MV-4-11 (cell line): Measurements from ENCODE around the gene HSD17B3.
"Not testable (repeated sequence)": the region's sequence is repeated elsewhere in the genome, so short reads cannot be mapped to it uniquely, and the experiment has no call there.

ENCODE experiments used
- DNase-seq: peaks from one replicate; lab custom pipeline; 2025; lab: John Stamatoyannopoulos, UW

HSD17B3 gene

DNA sequence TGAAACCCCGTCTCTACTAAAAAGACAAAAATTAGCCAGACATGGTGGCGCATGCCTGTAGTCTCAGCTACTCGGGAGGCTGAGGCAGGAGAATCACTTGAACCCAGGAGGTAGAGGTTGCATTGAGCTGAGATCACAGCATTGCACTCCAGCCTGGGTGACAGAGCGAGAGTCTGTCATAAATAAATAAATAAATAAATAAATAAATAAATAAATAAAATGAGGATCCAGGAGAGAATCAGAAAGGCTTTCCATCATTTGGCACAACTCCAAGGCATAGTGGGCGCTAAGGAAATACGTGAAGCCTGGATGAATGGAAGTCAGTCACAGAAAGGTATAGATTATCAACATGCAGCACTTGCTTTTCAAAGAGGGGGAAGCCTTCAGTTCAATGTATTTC lies 65.6 kb downstream of the HSD17B3 start:
- DNase-seq, result not testable (repeated sequence)

GRCh38 chr9:96232539-96233241 lies 69.3 kb downstream of the HSD17B3 start:
- DNase-seq, result peak; percentile 54

DNA sequence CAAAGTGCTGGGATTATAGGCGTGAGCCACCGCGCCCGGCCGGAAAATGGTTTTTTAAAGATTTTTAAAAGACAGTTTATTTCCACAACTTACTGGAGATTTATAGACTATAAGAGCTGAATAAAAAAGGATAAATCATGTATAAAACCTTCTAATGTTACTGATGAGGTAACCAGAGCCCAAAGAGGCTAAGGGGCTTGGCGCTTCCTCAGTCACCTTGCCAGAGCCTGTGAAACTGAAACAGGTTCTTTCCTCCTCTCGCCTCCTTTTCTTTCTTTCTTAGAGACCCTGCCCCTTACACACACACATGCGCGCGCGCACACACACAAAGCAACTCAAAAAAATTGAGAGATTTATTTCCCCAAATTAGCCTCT lies 69.8 kb downstream of the HSD17B3 start:
- no peak for DNase-seq

DNA sequence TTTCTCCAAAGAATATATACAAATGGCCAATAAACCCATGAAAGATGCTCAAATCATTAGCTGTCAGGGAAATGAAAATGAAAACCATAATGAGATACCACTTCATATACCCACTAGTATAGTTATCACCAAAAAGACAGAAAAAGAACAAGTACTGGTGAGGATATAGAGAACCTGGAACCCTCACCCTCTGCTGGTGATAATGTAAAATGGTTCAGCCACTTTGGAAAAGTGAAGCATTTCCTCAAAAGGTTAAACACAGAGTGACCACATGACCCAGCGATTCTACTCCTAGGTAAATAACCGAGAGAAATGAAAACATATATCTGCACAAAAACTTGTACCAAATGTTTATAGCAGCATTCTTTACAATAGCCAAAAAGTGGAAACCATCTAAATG lies 72.0 kb downstream of the HSD17B3 start:
- DNase-seq, result no peak

GRCh38 chr9:96222132-96222531 lies 79.8 kb downstream of the HSD17B3 start:
- peak; percentile 18 for DNase-seq

DNA sequence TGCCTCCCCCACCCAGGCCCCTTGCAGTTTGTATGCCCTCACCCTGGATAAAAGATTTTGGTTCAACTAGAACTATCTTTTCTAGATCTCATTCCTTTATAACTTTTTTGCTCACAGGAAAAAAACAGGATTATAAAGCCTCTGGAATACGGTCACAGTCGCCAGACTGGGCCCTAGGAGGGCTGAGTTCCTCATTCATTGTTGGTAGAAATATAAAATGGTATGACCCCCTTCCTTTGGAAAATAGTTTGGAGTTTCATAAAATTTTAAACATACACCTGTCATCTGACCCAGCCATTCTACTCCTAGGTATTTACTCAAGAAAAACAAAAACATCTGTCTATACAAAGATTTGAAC lies 82.1 kb downstream of the HSD17B3 start:
- no peak for DNase-seq

GRCh38 chr9:96219026-96219899 lies 82.7 kb downstream of the HSD17B3 start:
- no peak for DNase-seq

GRCh38 chr9:96217754-96218693 lies 84.0 kb downstream of the HSD17B3 start:
- DNase-seq, result peak; percentile 75

DNA sequence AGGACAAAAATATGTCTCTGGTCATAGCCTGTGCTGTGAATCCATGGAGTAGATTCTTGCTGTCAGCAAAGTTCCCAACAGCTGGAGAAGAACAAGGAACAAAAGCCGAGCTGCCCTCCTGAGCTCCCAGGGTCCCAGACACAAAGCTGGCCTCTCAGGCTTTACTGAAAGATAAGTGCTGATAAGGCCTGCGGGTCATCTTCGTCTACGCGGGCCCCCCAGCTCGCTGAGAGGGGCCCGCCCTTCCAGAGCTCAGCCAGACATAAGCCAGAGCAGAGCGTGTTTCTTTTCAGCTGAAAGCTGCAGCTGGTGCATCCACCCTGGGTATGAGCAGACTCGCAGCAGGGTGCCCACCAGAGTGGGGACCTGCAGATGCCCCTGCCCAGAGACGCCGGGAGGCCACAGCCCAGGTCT lies 84.7 kb downstream of the HSD17B3 start:
- DNase-seq, result no peak

- no peak for DNase-seq
These were observed 85.4 kb downstream of the HSD17B3 start for GRCh38 chr9:96216583-96216982.

DNA sequence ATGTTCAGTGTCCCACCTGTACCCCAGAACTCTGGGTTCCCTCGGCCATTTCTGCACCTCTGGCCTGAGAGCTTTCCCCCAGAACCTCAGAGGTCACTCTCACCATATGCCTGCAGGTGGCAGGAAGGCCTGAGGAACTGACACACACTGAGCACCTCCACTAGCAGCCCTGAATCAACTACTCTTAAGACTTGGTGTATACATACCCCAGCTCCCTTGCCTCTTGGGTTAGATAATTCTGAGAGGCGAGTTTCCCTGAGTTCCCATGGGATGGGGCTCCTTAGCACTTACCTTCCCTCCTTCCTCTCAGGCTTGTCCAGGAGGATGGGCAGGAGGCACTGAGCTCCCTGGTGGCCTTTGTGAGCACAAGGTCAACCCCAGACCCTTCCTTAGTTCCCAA lies 86.1 kb downstream of the HSD17B3 start:
- no peak for DNase-seq

DNA sequence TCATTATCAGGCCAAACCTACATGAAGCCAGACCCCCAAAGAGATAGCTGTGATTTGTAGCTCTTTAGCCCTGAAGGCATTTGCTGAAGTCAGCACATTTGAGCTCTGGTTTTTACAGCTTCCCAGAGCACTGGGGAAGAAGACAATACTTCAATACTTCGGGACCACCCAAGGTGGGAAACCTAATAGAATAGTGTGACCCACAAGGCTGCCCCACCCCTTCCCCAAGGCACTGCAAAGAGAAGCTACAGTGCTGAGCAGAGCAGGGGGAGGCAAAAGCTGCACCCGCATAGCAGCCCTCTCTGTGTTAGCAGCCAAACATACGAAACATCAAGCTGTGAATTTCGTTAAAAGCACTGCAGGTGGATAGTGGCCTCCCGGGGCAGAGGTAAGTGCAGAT lies 87.3 kb downstream of the HSD17B3 start:
- no peak for DNase-seq

DNA sequence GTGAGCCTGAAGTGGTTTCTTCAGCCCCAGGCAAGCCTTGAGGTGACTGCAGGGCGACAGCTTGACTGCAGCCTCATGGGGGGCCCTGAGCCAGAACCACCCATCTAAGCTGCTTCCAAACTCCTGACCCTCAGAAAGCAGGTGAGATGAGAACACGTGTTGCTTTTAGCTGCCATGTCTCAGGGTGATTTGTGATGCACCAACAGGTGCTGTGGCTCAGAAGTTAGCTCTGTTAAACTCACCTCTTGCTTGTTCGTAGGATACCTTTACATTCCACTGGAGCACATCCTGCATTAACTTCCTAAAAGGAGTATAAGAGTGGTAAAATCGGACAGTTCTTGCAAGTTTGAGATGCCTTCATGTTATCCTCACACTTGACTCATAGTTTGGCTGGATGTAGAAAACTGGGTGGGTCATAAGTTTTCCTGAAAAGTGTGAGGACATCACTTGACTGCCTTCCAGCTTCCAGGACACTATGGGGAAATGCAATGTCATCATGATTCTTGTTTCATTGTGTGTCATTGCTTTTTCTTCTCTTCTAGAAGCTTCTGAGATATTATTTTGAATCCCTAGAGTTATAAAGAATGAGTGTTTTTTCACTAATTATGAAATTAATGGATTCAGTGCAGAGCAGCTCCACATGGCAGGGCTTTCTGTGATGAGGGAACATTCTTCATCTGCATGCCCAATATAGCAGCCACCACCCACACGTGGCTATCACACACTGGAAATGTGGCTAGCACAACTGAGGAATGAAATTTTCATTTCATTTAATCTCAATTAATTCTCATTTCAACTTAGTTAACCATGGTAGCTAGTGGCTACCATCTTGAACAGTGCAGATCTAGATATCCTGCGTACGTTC lies 92.3 kb downstream of the HSD17B3 start:
- DNase-seq, result no peak

- DNase-seq, result no peak
These were observed 95.7 kb downstream of the HSD17B3 start for GRCh38 chr9:96206156-96206751.

GRCh38 chr9:96204853-96205252 lies 97.1 kb downstream of the HSD17B3 start:
- no peak for DNase-seq

GRCh38 chr9:96203867-96204501 lies 98.0 kb downstream of the HSD17B3 start:
- DNase-seq, result no peak

GRCh38 chr9:96202971-96203780 lies 98.8 kb downstream of the HSD17B3 start:
- DNase-seq, result no peak

- DNase-seq, result no peak
These were observed 100.8 kb downstream of the HSD17B3 start for GRCh38 chr9:96201140-96201539.

DNA sequence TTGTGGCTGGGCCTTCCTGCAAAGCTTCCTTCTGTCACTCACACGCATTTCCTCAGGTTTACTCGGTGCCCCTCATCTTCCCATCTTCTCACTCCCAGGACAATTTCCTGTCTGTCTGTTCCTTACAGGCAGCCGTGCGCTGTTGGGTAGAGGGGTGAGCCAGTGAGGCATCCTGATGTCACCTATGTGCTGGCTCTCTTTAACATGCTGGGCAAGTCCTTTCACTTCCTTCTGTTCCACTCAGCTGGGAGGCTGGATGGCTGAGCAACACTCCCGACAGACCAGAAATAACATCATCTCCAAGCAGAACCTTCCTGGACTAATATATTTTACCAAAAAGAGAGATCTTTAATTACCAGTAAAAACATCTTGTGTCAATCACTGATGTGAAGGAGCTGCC lies 103.0 kb downstream of the HSD17B3 start:
- no peak for DNase-seq

DNA sequence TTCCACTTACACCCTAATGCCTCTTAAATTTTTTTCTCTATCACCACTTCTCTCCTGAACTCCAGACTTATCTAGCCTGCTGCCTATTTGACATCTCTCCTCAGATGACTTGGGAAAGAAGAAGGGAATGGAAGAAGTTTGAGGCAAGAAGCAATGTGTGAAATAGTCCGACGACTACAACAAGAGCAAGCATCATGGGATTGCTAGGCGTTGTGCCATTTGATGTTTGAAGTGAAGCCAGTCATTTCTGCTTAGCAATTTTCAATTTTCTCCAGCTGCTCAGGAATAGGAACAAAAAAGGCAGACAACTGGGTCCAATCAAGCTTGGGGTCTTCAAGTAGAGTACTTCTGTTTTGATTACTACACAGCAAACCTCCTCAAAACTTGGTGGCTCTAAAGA lies 106.4 kb downstream of the HSD17B3 start:
- DNase-seq, result no peak
